HEK293 (cell line): ENCODE measurements around the gene RASL11B.

ENCODE experiments used
- CTCF ChIA-PET: fragments of 350-600 bp; formaldehyde crosslinking; extraction: SDS; loops from one replicate; lab custom pipeline; 2021; ENCODE audit warnings: antibody characterized with exemption; lab: Yijun Ruan, JAX
- POLR2A ChIA-PET: fragments of 300-600 bp; formaldehyde crosslinking; extraction: SDS; loops from one replicate; lab custom pipeline; 2020; ENCODE audit warnings: antibody characterized with exemption, inconsistent platforms; lab: Yijun Ruan, JAX
- H3K27ac ChIP-seq: fragments of 200-500 bp; sonication (Bioruptor generic); 2 replicates; pipeline ENCODE4 v1.5.1; 2014; ENCODE audit warnings: low read depth, low read length, control low read depth, inconsistent platforms; ENCODE audit errors: extremely low read depth
- H3K36me3 ChIP-seq, 2 experiments: fragments of 200-500 bp in 1 of 2; sonication (Bioruptor generic) in 1 of 2; 1 replicate in 1 of 2; 2 replicates in 1 of 2; pipeline ENCODE4 v1.5.1; 2014 to 2017; ENCODE audit warnings: inconsistent platforms in 2 of 2, low read length in 2 of 2; ENCODE audit not compliant: control insufficient read depth in 2 of 2, insufficient read depth in 1 of 2
- H3K4me1 ChIP-seq: fragments of 200-500 bp; sonication (Bioruptor generic); 2 replicates; pipeline ENCODE4 v1.5.1; 2014; ENCODE audit warnings: mild to moderate bottlenecking, low read length, inconsistent platforms; ENCODE audit not compliant: control insufficient read depth, insufficient read depth
- H3K4me3 ChIP-seq: 2 replicates; pipeline ENCODE4 v1.5.1; 2011; ENCODE audit warnings: low read depth, mild to moderate bottlenecking, control low read depth, low read length, moderate library complexity
- H3K9me3 ChIP-seq: fragments of 200-500 bp; sonication (Bioruptor generic); 2 replicates; pipeline ENCODE4 v1.5.1; 2014; ENCODE audit warnings: low read depth, low read length, inconsistent platforms; ENCODE audit not compliant: control insufficient read depth, insufficient read depth
- MEIS1 ChIP-seq: sonication (generic); formaldehyde crosslinking; IDR thresholded peaks from 2 replicates; pipeline ENCODE4 v1.8.1; 2022; ENCODE audit warnings: missing genetic modification reagents, mild to moderate bottlenecking, borderline replicate concordance
- RBAK ChIP-seq: fragments of 450-650 bp; formaldehyde crosslinking; IDR thresholded peaks from 2 replicates; pipeline ENCODE4 v1.5.1; 2016; ENCODE audit warnings: missing biosample characterization, missing genetic modification characterization
- SCRT2 ChIP-seq: fragments of 450-650 bp; formaldehyde crosslinking; IDR thresholded peaks from 2 replicates; pipeline ENCODE4 v1.5.1; 2016; ENCODE audit warnings: missing biosample characterization, missing genetic modification characterization
- TCF7L2 ChIP-seq: IDR thresholded peaks from 2 replicates; pipeline ENCODE4 v1.6.1; 2011; ENCODE audit warnings: low read depth, mild to moderate bottlenecking, inconsistent platforms, low read length, moderate library complexity, borderline replicate concordance
- YY1 ChIP-seq: fragments of 450-650 bp; formaldehyde crosslinking; IDR thresholded peaks from 2 replicates; pipeline ENCODE4 v1.5.1; 2018; ENCODE audit warnings: missing biosample characterization, missing genetic modification characterization
- ZBTB11 ChIP-seq: fragments of 450-650 bp; formaldehyde crosslinking; conservative IDR thresholded peaks from 2 replicates; pipeline ENCODE4 v1.5.1; 2016; ENCODE audit warnings: low read depth, missing biosample characterization, missing genetic modification characterization
- ZBTB7A ChIP-seq: fragments of 450-650 bp; formaldehyde crosslinking; IDR thresholded peaks from 2 replicates; pipeline ENCODE4 v1.5.1; 2016; ENCODE audit warnings: low read depth, missing biosample characterization, missing genetic modification characterization
- ZBTB8A ChIP-seq: fragments of 450-650 bp; formaldehyde crosslinking; IDR thresholded peaks from 2 replicates; pipeline ENCODE4 v1.5.1; 2016; ENCODE audit warnings: missing biosample characterization, missing genetic modification characterization
- ZFP3 ChIP-seq: fragments of 450-650 bp; formaldehyde crosslinking; IDR thresholded peaks from 2 replicates; pipeline ENCODE4 v1.5.1; 2016; ENCODE audit warnings: low read depth, missing biosample characterization, missing genetic modification characterization
- ZNF266 ChIP-seq: fragments of 450-650 bp; formaldehyde crosslinking; IDR thresholded peaks from 2 replicates; pipeline ENCODE4 v1.5.1; 2016; ENCODE audit warnings: missing biosample characterization, missing genetic modification characterization, low read depth
- ZNF324 ChIP-seq: fragments of 450-650 bp; formaldehyde crosslinking; IDR thresholded peaks from 2 replicates; pipeline ENCODE4 v1.5.1; 2016; ENCODE audit warnings: missing biosample characterization, missing genetic modification characterization
- ZNF335 ChIP-seq: fragments of 450-650 bp; formaldehyde crosslinking; conservative IDR thresholded peaks from 2 replicates; pipeline ENCODE4 v1.5.1; 2016; ENCODE audit warnings: missing biosample characterization, missing genetic modification characterization
- ZNF354C ChIP-seq: fragments of 450-650 bp; formaldehyde crosslinking; IDR thresholded peaks from 2 replicates; pipeline ENCODE4 v1.5.1; 2016; ENCODE audit warnings: missing biosample characterization, missing genetic modification characterization, low read depth, borderline replicate concordance
- ZNF394 ChIP-seq: fragments of 450-650 bp; formaldehyde crosslinking; IDR thresholded peaks from 2 replicates; pipeline ENCODE4 v1.5.1; 2016; ENCODE audit warnings: missing biosample characterization, missing genetic modification characterization, mild to moderate bottlenecking, moderate library complexity, borderline replicate concordance
- ZNF433 ChIP-seq: fragments of 450-650 bp; formaldehyde crosslinking; IDR thresholded peaks from 2 replicates; pipeline ENCODE4 v1.5.1; 2016; ENCODE audit warnings: missing biosample characterization, missing genetic modification characterization, low read depth
- ZNF521 ChIP-seq: fragments of 450-650 bp; formaldehyde crosslinking; IDR thresholded peaks from 2 replicates; pipeline ENCODE4 v1.5.1; 2017; ENCODE audit warnings: missing biosample characterization, mild to moderate bottlenecking, missing genetic modification characterization
- ZNF544 ChIP-seq: fragments of 450-650 bp; formaldehyde crosslinking; IDR thresholded peaks from 2 replicates; pipeline ENCODE4 v1.5.0; 2017; ENCODE audit warnings: missing biosample characterization, missing genetic modification characterization
- ZNF624 ChIP-seq: fragments of 450-650 bp; formaldehyde crosslinking; IDR thresholded peaks from 2 replicates; pipeline ENCODE4 v1.5.1; 2017; ENCODE audit warnings: missing biosample characterization, missing genetic modification characterization
- ZNF701 ChIP-seq: fragments of 450-650 bp; formaldehyde crosslinking; IDR thresholded peaks from 2 replicates; pipeline ENCODE4 v1.5.1; 2016; ENCODE audit warnings: missing biosample characterization, missing genetic modification characterization
- ZNF747 ChIP-seq: fragments of 450-650 bp; formaldehyde crosslinking; IDR thresholded peaks from 2 replicates; pipeline ENCODE4 v1.5.1; 2016; ENCODE audit warnings: missing biosample characterization, missing genetic modification characterization
- ZNF837 ChIP-seq: fragments of 450-650 bp; formaldehyde crosslinking; IDR thresholded peaks from 2 replicates; pipeline ENCODE4 v1.5.1; 2016; ENCODE audit warnings: missing biosample characterization, missing genetic modification characterization
- ZSCAN16 ChIP-seq: fragments of 450-650 bp; formaldehyde crosslinking; IDR thresholded peaks from 2 replicates; pipeline ENCODE4 v1.5.1; 2016; ENCODE audit warnings: missing biosample characterization, missing genetic modification characterization
- TF ChIP-seq, protein P1 (sequence below): fragments of 450-650 bp; formaldehyde crosslinking; IDR thresholded peaks from 2 replicates; pipeline ENCODE4 v1.5.1; 2016; ENCODE audit warnings: missing biosample characterization, missing genetic modification characterization, low read depth

RASL11B gene

GRCh38 chr4:52874948-52875347 is 12.8 kb downstream of the RASL11B start:
- no peaks in the 10 kb centered on the region for H3K9me3 ChIP-seq
- POLR2A ChIA-PET = no interaction called here
- H3K27ac ChIP-seq = no peak overlapping the region
- H3K36me3 ChIP-seq = no peaks in the 10 kb centered on the region
- TF ChIP-seq ZNF837 (tag by site-specific recombination) (no peak), ZSCAN16 (no peak), ZFP3 (tag by site-specific recombination) (no peak), ZNF747 (tag by site-specific recombination) (no peak), ZNF324 (tag by site-specific recombination) (no peak), MEIS1 (CRISPR knock-in tag) (no peak), ZNF544 (no peak), ZNF266 (tag by site-specific recombination) (no peak), ZNF433 (tag by site-specific recombination) (no peak), RBAK (tag by site-specific recombination) (no peak), ZNF701 (no peak), YY1 (tag by site-specific recombination) (no peak), ZNF335 (no peak), ZNF354C (tag by site-specific recombination) (no peak), SCRT2 (tag by site-specific recombination) (no peak), ZBTB11 (tag by site-specific recombination) (no peak)
- TF ChIP-seq, protein P1, sequence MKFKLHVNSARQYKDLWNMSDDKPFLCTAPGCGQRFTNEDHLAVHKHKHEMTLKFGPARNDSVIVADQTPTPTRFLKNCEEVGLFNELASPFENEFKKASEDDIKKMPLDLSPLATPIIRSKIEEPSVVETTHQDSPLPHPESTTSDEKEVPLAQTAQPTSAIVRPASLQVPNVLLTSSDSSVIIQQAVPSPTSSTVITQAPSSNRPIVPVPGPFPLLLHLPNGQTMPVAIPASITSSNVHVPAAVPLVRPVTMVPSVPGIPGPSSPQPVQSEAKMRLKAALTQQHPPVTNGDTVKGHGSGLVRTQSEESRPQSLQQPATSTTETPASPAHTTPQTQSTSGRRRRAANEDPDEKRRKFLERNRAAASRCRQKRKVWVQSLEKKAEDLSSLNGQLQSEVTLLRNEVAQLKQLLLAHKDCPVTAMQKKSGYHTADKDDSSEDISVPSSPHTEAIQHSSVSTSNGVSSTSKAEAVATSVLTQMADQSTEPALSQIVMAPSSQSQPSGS (tag by site-specific recombination) = no peak
- no peaks in the 10 kb centered on the region for H3K4me1 ChIP-seq
- CTCF ChIA-PET = no interaction called here
- no peak overlapping the region for H3K4me3 ChIP-seq

- H3K36me3 ChIP-seq = no peaks in the 10 kb centered on the region
- H3K9me3 ChIP-seq = no peaks in the 10 kb centered on the region
- ChIA-PET CTCF (no interaction called here), POLR2A (no interaction called here)
- H3K27ac ChIP-seq = no peak overlapping the region
- no peak for TF ChIP-seq ZBTB7A (tag by site-specific recombination)
- no peak for TF ChIP-seq ZNF521
- no peak for TF ChIP-seq ZNF624
- no peak for TF ChIP-seq TCF7L2
- TF ChIP-seq ZBTB8A (tag by site-specific recombination) = no peak
- no peak for TF ChIP-seq ZNF394 (tag by site-specific recombination)
- no peaks in the 10 kb centered on the region for H3K4me1 ChIP-seq
- no peak overlapping the region for H3K4me3 ChIP-seq
These were observed 14.0 kb downstream of the RASL11B start for GRCh38 chr4:52876069-52876468.
